Endothelial cell of umbilical vein (primary cell): ENCODE data around the gene ZDHHC20. TPM values are rescaled to one million over a fixed set of nuclear protein-coding genes. Genes with fewer than 3 reads are reported as not detected.
A peak's percentile ranks its signal among the peaks of the same experiment; 100 is the strongest.
"Not testable (repeated sequence)": the region's sequence is repeated elsewhere in the genome, so short reads cannot be mapped to it uniquely, and the experiment has no call there.

Experiments used
- BruUV-seq: library from RNA; stranded (reverse); fragments of 400-500 nt; replicated peaks from 2 replicates; lab custom pipeline; 2021; lab: Mats Ljungman, UMichigan
- CTCF ChIA-PET: fragments of 300-600, 350-600 bp; sonication (Branson Sonifier 250); formaldehyde crosslinking; loops from one replicate; lab custom pipeline; 2021; ENCODE audit warnings: antibody characterized with exemption, inconsistent platforms; lab: Charles Lee
- POLR2A ChIA-PET: fragments of 300-600, 350-600 bp; sonication (Branson Sonifier 250); formaldehyde crosslinking; loops from one replicate; lab custom pipeline; 2021; ENCODE audit warnings: antibody characterized with exemption, inconsistent platforms; lab: Charles Lee
- DNase-seq: peaks from one replicate; pipeline ENCODE4 v3.0.0-alpha.2; 2011; ENCODE audit warnings: low read depth, low spot score
- FAIRE-seq: peaks from 2 replicates; lab custom pipeline; 2011; peaks lifted over from hg19 to GRCh38; lab: Jason Lieb, UNC
- H2AFZ ChIP-seq: 2 replicates; pipeline ENCODE4 v1.6.0; 2012; ENCODE audit warnings: low read depth, low read length, control low read depth, inconsistent platforms
- H3K27ac ChIP-seq: 2 replicates; pipeline ENCODE4 v1.5.1; 2011; ENCODE audit warnings: low read depth, mild to moderate bottlenecking, control low read depth, low read length, moderate library complexity; ENCODE audit not compliant: insufficient read depth
- H3K27me3 ChIP-seq, 2 experiments: 2 replicates each; pipeline versions ENCODE4 v1.6.0 to v1.6.1; 2011; ENCODE audit warnings: low read length in 2 of 2, mixed read lengths in 1 of 2; ENCODE audit not compliant: control insufficient read depth in 2 of 2, insufficient read depth in 2 of 2
- H3K36me3 ChIP-seq, 2 experiments: 2 replicates in 1 of 2; 3 replicates in 1 of 2; pipeline ENCODE4 v1.5.1; 2011; ENCODE audit warnings: low read length in 2 of 2, mild to moderate bottlenecking in 1 of 2, moderate library complexity in 1 of 2; ENCODE audit not compliant: control insufficient read depth in 2 of 2, insufficient read depth in 2 of 2; ENCODE audit errors: extremely low read depth in 1 of 2
- H3K4me1 ChIP-seq: 3 replicates; pipeline ENCODE4 v1.5.1; 2011; ENCODE audit warnings: mild to moderate bottlenecking, low read length; ENCODE audit not compliant: control insufficient read depth, insufficient read depth; ENCODE audit errors: extremely low read depth
- H3K4me2 ChIP-seq: 2 replicates; pipeline ENCODE4 v1.6.1; 2011; ENCODE audit warnings: low read length, control low read depth, mixed read lengths; ENCODE audit not compliant: insufficient read depth
- H3K4me3 ChIP-seq, 3 experiments: fragments of 200-600 bp in 1 of 3; sonication (generic), shearing (Covaris generic) in 1 of 3; replicated peaks in 1 of 3; 2 replicates each; pipeline ENCODE4 v1.5.1; 2011 to 2016; ENCODE audit warnings: control low read depth in 3 of 3, low read length in 3 of 3, mild to moderate bottlenecking in 2 of 3, inconsistent platforms in 1 of 3, low read depth in 1 of 3, moderate library complexity in 1 of 3; ENCODE audit not compliant: insufficient read depth in 1 of 3
- H3K79me2 ChIP-seq: 2 replicates; pipeline ENCODE4 v1.6.0; 2012; ENCODE audit warnings: low read length, inconsistent platforms; ENCODE audit not compliant: control insufficient read depth, insufficient read depth
- H3K9ac ChIP-seq: replicated peaks from 2 replicates; pipeline ENCODE3; 2011; ENCODE audit warnings: low read length, control low read depth; ENCODE audit not compliant: insufficient read depth; ENCODE audit errors: extremely low read depth
- H3K9me1 ChIP-seq: replicated peaks from 3 replicates; pipeline ENCODE4 v1.6.0; 2011; ENCODE audit warnings: mild to moderate bottlenecking, low read length; ENCODE audit not compliant: control insufficient read depth, insufficient read depth; ENCODE audit errors: extremely low read depth
- H3K9me3 ChIP-seq: replicated peaks from 2 replicates; pipeline ENCODE4 v1.5.1; 2012; ENCODE audit warnings: low read length, inconsistent platforms; ENCODE audit not compliant: control insufficient read depth, insufficient read depth
- H4K20me1 ChIP-seq: replicated peaks from 2 replicates; pipeline ENCODE3; 2011; ENCODE audit warnings: mild to moderate bottlenecking, low read length; ENCODE audit not compliant: control insufficient read depth, insufficient read depth; ENCODE audit errors: extremely low read depth
- CTCF ChIP-seq, 2 donors: IDR thresholded peaks; 1 replicate in 1 of 2; 2 replicates in 1 of 2; pipeline ENCODE4 v1.5.1; 2011; ENCODE audit warnings: low read length in 2 of 2, mild to moderate bottlenecking in 2 of 2, moderate library complexity in 2 of 2, control low read depth in 1 of 2, inconsistent platforms in 1 of 2, low read depth in 1 of 2; ENCODE audit not compliant: insufficient read depth in 1 of 2; ENCODE audit errors: extremely low read depth in 1 of 2
- EZH2 ChIP-seq: IDR thresholded peaks from 2 replicates; pipeline ENCODE4 v1.6.1; 2012; ENCODE audit warnings: borderline replicate concordance, low read depth, mild to moderate bottlenecking, moderate library complexity, low read length, inconsistent platforms; ENCODE audit not compliant: severe bottlenecking
- FOS ChIP-seq: IDR thresholded peaks from 2 replicates; pipeline ENCODE4 v1.6.1; 2011; ENCODE audit warnings: mild to moderate bottlenecking, low read length, moderate library complexity, borderline replicate concordance; ENCODE audit not compliant: insufficient read depth
- GATA2 ChIP-seq: IDR thresholded peaks from 2 replicates; pipeline ENCODE4 v1.7.0; 2011; ENCODE audit warnings: low read depth, mild to moderate bottlenecking, moderate library complexity, mixed read lengths, low read length; ENCODE audit not compliant: insufficient read length, insufficient read depth
- JUN ChIP-seq: IDR thresholded peaks from 2 replicates; pipeline ENCODE4 v1.6.1; 2011; ENCODE audit warnings: borderline replicate concordance, low read depth; ENCODE audit not compliant: insufficient read length, insufficient read depth
- MAX ChIP-seq: IDR thresholded peaks from 2 replicates; pipeline ENCODE4 v1.6.1; 2011; ENCODE audit not compliant: insufficient read depth, insufficient read length
- MYC ChIP-seq: IDR thresholded peaks from one replicate; pipeline ENCODE4 v1.6.1; 2011; ENCODE audit warnings: mild to moderate bottlenecking, low read depth, low read length
- POLR2A ChIP-seq: IDR thresholded peaks from 2 replicates; pipeline ENCODE4 v1.6.1; 2012; ENCODE audit warnings: low read depth, mild to moderate bottlenecking, control low read depth, low read length
- POLR2AphosphoS5 ChIP-seq: IDR thresholded peaks from 2 replicates; pipeline ENCODE4 v1.6.1; 2012; ENCODE audit warnings: low read depth, mild to moderate bottlenecking, control low read depth, low read length, moderate library complexity; ENCODE audit not compliant: insufficient read depth
- dilution Hi-C: fragments of 300-500 bp; cut with MboI; formaldehyde crosslinking; loops from one replicate; pipeline ENCODE4 v1.15.0; 2019; ENCODE audit warnings: low sequenced_read_pairs; ENCODE audit not compliant: extremely low pct_ligation_motif_present
- intact Hi-C: fragments of 100-400 bp; cut with micrococcal nuclease; formaldehyde crosslinking; loops from one replicate; pipeline ENCODE4 v1.10.0; 2022
- polyA plus RNA-seq, 4 experiments: library from polyadenylated mRNA; depleted of rRNA in 3 of 4; stranded (reverse) in 3 of 4; unstranded in 1 of 4; fragments of >200 nt; gene quantifications; 2 replicates each; pipeline versions ENCODE4 v1.2.1 to v1.2.3, GENCODE V29; 2011 to 2012; ENCODE audit warnings: missing spikeins in 1 of 4
- total RNA-seq: library from RNA; stranded (reverse); gene quantifications from 2 replicates; pipeline ENCODE4 v1.2.3, GENCODE V29; 2021

Gene ZDHHC20
- total and polyA plus RNA-seq, 2 donors (not counting 3 experiments of a cell fraction or from before 2014, with no cell fraction given) = 22.1 to 59.4 TPM

- peak; percentile 17 for DNase-seq
- BruUV-seq, H3K4me1 ChIP-seq, H3K9ac ChIP-seq, H4K20me1 ChIP-seq, intact Hi-C loops, H3K9me3 ChIP-seq, H3K27ac ChIP-seq, H2AFZ ChIP-seq, H3K4me3 ChIP-seq, H3K36me3 ChIP-seq, H3K79me2 ChIP-seq, CTCF ChIA-PET, H3K4me2 ChIP-seq, dilution Hi-C loops, H3K27me3 ChIP-seq, H3K9me1 ChIP-seq, POLR2A ChIA-PET, FAIRE-seq: not testable (repeated sequence)
These were observed 48.6 kb downstream of the ZDHHC20 start for GRCh38 chr13:21410453-21410852.

GRCh38 chr13:21405309-21405708 is 53.8 kb downstream of the ZDHHC20 start:
- TF ChIP-seq MYC = no peak
- TF ChIP-seq POLR2AphosphoS5 = no peak
- TF ChIP-seq JUN = no peak
- no peak for TF ChIP-seq FOS
- TF ChIP-seq GATA2 = no peak
- no peak for TF ChIP-seq POLR2A
- TF ChIP-seq EZH2 = no peak
- no peak for TF ChIP-seq MAX
- no peak for TF ChIP-seq CTCF (IDR thresholded peaks at IDR 0.05; ENCODE audit: extremely low read depth in 1 of 2, insufficient read depth in 1 of 2, low read depth in 1 of 2, low read length in 2 of 2)
- peaks cover 17% of the 10 kb centered on the region for H3K4me1 ChIP-seq
- POLR2A ChIA-PET = no interaction called here

More at GRCh38 chr13:21405309-21405708, 53.8 kb downstream of the ZDHHC20 start:
- no peaks in the 10 kb centered on the region for H3K79me2 ChIP-seq
- BruUV-seq = no TSS peak
- H3K9me1 ChIP-seq = no peaks in the 10 kb centered on the region
- H3K9ac ChIP-seq = no peak overlapping the region
- H4K20me1 ChIP-seq = no peaks in the 10 kb centered on the region
- dilution Hi-C loops (no loop called here), intact Hi-C loops (no loop called here)
- H3K9me3 ChIP-seq = no peaks in the 10 kb centered on the region
- H3K4me3 ChIP-seq = no peak overlapping the region
- H3K36me3 ChIP-seq = no peaks in the 10 kb centered on the region
- no peaks in the 10 kb centered on the region for H3K27me3 ChIP-seq
- no peak for FAIRE-seq
- no peak overlapping the region for H3K27ac ChIP-seq
- H2AFZ ChIP-seq = no peak overlapping the region
- no peak overlapping the region for H3K4me2 ChIP-seq
- CTCF ChIA-PET = interaction anchor here (1.0 kb wide), 1 partner anchor 12 kb away, joined by 3 read pairs; no protein-coding TSS in a partner anchor
- no peak for DNase-seq
